Loucy (cell line): ENCODE data around the gene HEXIM2.
A peak's percentile ranks its signal among the peaks of the same experiment; 100 is the strongest.

Source experiments
- H2AFZ ChIP-seq: fragments of 200-600 bp; sonication (generic); 2 replicates; pipeline ENCODE4 v1.6.0; 2016; ENCODE audit warnings: antibody characterized with exemption, mild to moderate bottlenecking, low read length, moderate library complexity
- H3F3A ChIP-seq: fragments of 200-600 bp; 2 replicates; pipeline ENCODE4 v1.6.0; 2016; ENCODE audit warnings: antibody characterized with exemption, low read depth, mild to moderate bottlenecking
- H3K27me3 ChIP-seq: fragments of 200-600 bp; sonication (generic); 2 replicates; pipeline ENCODE4 v1.6.1; 2014; ENCODE audit warnings: low read length, mild to moderate bottlenecking; ENCODE audit not compliant: insufficient read depth, poor library complexity, severe bottlenecking
- H3K36me3 ChIP-seq: fragments of 200-600 bp; sonication (generic); 2 replicates; pipeline ENCODE4 v1.6.1; 2016; ENCODE audit warnings: low read length; ENCODE audit not compliant: insufficient read depth
- H3K4me1 ChIP-seq: fragments of 200-600 bp; sonication (generic); 2 replicates; pipeline ENCODE4 v1.5.1; 2014; ENCODE audit warnings: low read length, mild to moderate bottlenecking; ENCODE audit not compliant: insufficient read depth, poor library complexity, severe bottlenecking
- H3K4me2 ChIP-seq: fragments of 200-600 bp; sonication (generic); 2 replicates; pipeline ENCODE4 v1.6.0; 2014; ENCODE audit warnings: antibody characterized with exemption, low read length, low read depth, mild to moderate bottlenecking; ENCODE audit not compliant: poor library complexity, severe bottlenecking
- H3K4me3 ChIP-seq: fragments of 200-600 bp; sonication (generic); 2 replicates; pipeline ENCODE4 v1.5.1; 2014; ENCODE audit warnings: low read length, mild to moderate bottlenecking, mixed read lengths; ENCODE audit not compliant: poor library complexity, severe bottlenecking
- H3K79me2 ChIP-seq: fragments of 200-600 bp; sonication (generic); 2 replicates; pipeline ENCODE4 v1.6.1; 2014; ENCODE audit warnings: low read length; ENCODE audit not compliant: insufficient read depth
- H3K9ac ChIP-seq: fragments of 200-600 bp; sonication (generic); 2 replicates; pipeline ENCODE4 v1.6.0; 2014; ENCODE audit warnings: mild to moderate bottlenecking, low read depth, low read length, moderate library complexity; ENCODE audit not compliant: poor library complexity, severe bottlenecking
- H3K9me2 ChIP-seq: fragments of 200-600 bp; sonication (generic); replicated peaks from 2 replicates; pipeline ENCODE4 v1.6.1; 2016; ENCODE audit warnings: low read depth, low read length, mixed read lengths
- H3K9me3 ChIP-seq: fragments of 200-600 bp; sonication (generic); 2 replicates; pipeline ENCODE4 v1.6.1; 2014; ENCODE audit warnings: mild to moderate bottlenecking, antibody characterized with exemption, low read length, low read depth; ENCODE audit not compliant: insufficient read depth
- H4K20me1 ChIP-seq: fragments of 200-600 bp; sonication (generic); 2 replicates; pipeline ENCODE4 v1.6.0; 2014; ENCODE audit warnings: antibody characterized with exemption, low read length, mild to moderate bottlenecking; ENCODE audit not compliant: insufficient read depth, poor library complexity, severe bottlenecking
- EZH2phosphoT487 ChIP-seq: fragments of 200-600 bp; IDR thresholded peaks from 2 replicates; pipeline ENCODE4 v1.6.1; 2018; ENCODE audit warnings: antibody characterized with exemption, mild to moderate bottlenecking, moderate library complexity, borderline replicate concordance
- TF ChIP-seq, protein P1 (sequence below): fragments of 200-600 bp; sonication (generic); conservative IDR thresholded peaks from 2 replicates; pipeline ENCODE4 v1.5.1; 2014; ENCODE audit warnings: mild to moderate bottlenecking, antibody characterized with exemption, low read length

Gene HEXIM2

DNA sequence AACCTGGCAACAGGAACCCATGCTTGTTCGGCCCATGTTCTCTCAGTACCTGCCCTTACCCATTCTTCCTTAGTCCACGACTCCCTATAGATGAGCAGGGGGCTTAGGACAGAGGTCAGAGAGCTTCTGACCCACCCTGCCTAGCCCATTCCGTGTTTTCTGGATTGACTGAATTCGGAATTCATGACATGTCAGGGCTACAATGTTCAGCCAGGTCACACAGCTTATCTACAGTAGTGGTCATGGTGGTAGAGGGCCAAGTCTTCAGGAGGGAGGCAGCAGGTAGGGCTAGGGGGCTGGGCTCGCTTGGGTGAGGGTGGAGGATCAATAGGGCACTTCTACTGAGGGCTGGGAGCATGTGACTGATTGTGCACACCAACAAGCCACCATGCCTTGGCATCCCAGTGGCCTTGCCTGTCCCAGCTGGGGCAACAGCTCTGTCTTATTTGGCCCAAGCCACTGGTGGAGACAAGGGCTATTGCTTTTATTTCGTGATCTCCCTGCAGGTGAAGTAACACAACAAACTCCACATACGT lies 3.1 kb downstream of the HEXIM2 start:
- Histone ChIP-seq H3K36me3 (no peaks in the 10 kb centered on the region), H2AFZ (no peak overlapping the region), H3K4me1 (peaks cover 27% of the 10 kb centered on the region), H3K79me2 (peaks cover 24% of the 10 kb centered on the region), H3F3A (no peaks in the 10 kb centered on the region), H3K9me3 (no peaks in the 10 kb centered on the region), H4K20me1 (peaks cover 4% of the 10 kb centered on the region), H3K27me3 (peaks cover 4% of the 10 kb centered on the region), H3K9ac (no peak overlapping the region), H3K4me2 (peak overlapping the region; percentile 45), H3K9me2 (no peaks in the 10 kb centered on the region), H3K4me3 (no peak overlapping the region)
- TF ChIP-seq EZH2phosphoT487: no peak
- TF ChIP-seq, protein P1, sequence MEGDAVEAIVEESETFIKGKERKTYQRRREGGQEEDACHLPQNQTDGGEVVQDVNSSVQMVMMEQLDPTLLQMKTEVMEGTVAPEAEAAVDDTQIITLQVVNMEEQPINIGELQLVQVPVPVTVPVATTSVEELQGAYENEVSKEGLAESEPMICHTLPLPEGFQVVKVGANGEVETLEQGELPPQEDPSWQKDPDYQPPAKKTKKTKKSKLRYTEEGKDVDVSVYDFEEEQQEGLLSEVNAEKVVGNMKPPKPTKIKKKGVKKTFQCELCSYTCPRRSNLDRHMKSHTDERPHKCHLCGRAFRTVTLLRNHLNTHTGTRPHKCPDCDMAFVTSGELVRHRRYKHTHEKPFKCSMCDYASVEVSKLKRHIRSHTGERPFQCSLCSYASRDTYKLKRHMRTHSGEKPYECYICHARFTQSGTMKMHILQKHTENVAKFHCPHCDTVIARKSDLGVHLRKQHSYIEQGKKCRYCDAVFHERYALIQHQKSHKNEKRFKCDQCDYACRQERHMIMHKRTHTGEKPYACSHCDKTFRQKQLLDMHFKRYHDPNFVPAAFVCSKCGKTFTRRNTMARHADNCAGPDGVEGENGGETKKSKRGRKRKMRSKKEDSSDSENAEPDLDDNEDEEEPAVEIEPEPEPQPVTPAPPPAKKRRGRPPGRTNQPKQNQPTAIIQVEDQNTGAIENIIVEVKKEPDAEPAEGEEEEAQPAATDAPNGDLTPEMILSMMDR: no peak

DNA sequence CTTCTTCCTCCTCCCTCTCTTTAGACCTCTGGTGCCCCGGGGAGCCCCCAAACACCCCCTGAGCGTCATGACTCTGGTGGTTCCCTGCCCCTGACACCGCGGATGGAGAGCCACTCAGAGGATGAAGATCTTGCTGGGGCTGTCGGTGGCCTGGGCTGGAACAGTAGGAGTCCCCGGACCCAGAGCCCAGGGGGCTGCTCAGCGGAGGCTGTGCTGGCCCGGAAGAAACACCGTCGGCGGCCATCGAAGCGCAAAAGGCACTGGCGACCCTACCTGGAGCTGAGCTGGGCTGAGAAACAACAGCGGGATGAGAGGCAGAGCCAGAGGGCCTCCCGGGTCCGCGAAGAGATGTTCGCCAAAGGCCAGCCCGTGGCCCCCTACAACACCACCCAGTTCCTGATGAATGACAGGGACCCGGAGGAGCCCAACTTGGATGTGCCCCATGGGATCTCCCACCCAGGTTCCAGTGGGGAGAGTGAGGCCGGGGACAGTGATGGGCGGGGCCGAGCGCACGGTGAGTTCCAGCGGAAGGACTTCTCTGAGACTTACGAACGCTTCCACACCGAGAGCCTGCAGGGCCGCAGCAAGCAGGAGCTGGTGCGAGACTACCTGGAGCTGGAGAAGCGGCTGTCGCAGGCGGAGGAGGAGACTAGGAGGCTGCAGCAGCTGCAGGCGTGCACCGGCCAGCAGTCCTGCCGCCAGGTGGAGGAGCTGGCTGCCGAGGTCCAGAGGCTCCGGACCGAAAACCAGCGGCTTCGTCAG lies 7.5 kb downstream of the HEXIM2 start:
- Histone ChIP-seq H3K9ac (no peak overlapping the region), H3F3A (no peaks in the 10 kb centered on the region), H4K20me1 (no peaks in the 10 kb centered on the region), H3K27me3 (no peaks in the 10 kb centered on the region), H3K36me3 (no peaks in the 10 kb centered on the region), H3K4me2 (no peak overlapping the region), H2AFZ (no peak overlapping the region), H3K9me3 (no peaks in the 10 kb centered on the region), H3K9me2 (no peaks in the 10 kb centered on the region), H3K79me2 (no peaks in the 10 kb centered on the region), H3K4me1 (peaks cover 34% of the 10 kb centered on the region), H3K4me3 (no peak overlapping the region)
- TF ChIP-seq EZH2phosphoT487: no peak
- TF ChIP-seq, protein P1: no peak

DNA sequence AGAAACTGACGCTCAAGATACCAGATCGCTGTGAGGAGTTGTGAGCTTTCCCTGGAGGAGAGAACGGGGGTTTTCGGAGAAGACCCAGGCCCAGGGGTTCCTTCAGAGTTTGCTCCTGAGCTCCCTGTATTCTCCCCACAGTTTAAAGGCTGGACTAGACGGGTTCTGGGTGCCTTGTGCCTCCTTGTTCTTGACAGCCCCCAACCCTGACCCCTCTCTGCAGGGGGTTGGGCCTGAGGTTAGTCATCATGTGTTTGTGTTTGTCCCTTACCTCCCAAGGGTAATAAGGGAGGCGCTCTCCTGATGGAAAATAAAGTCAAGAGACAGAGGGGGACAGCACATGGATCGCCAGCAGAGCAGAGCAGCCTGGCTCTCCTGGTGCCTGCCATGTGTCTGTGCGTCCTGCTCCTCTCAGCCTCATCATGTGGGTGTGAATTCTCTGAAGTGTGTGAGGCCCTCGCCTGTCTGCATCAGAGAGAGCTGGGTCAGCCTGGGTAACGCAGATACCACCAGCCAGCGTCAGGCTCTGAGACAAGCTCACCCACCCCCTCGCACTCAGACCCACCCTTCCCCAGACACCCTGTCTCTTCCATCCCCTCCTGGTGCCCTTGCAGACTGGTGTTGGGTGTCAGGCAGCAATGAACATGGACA lies 8.7 kb downstream of the HEXIM2 start:
- TF ChIP-seq EZH2phosphoT487: no peak
- TF ChIP-seq, protein P1: no peak
- Histone ChIP-seq H2AFZ (no peak overlapping the region), H3K4me3 (no peak overlapping the region), H3K4me2 (no peak overlapping the region), H3F3A (no peaks in the 10 kb centered on the region), H4K20me1 (no peaks in the 10 kb centered on the region), H3K36me3 (no peaks in the 10 kb centered on the region), H3K9me3 (no peaks in the 10 kb centered on the region), H3K4me1 (peaks cover 25% of the 10 kb centered on the region), H3K9me2 (no peaks in the 10 kb centered on the region), H3K79me2 (no peaks in the 10 kb centered on the region), H3K9ac (no peak overlapping the region), H3K27me3 (no peaks in the 10 kb centered on the region)
